BLaER1 treated with 17β-estradiol and CSF1 and Interleukin-3, amounts not matched to agents 10 nM and 100 nM (cell line): ENCODE results near the gene KCNH2.
A peak's percentile ranks its signal among the peaks of the same experiment; 100 is the strongest.

ENCODE experiments used
- H3K27ac ChIP-seq, 11 experiments: shearing (Covaris generic); formaldehyde crosslinking; 2 replicates each; pipeline ENCODE4 v1.8.1; 2022
- H3K27me3 ChIP-seq, 11 experiments: shearing (Covaris generic); formaldehyde crosslinking; 2 replicates each; pipeline ENCODE4 v1.8.1; 2022
- H3K36me3 ChIP-seq, 11 experiments: shearing (Covaris generic); formaldehyde crosslinking; 2 replicates each; pipeline ENCODE4 v1.8.1; 2022
- H3K4me1 ChIP-seq, 10 experiments: shearing (Covaris generic); formaldehyde crosslinking; 2 replicates each; pipeline ENCODE4 v1.8.1; 2022
- H3K4me2 ChIP-seq, 11 experiments: shearing (Covaris generic); formaldehyde crosslinking; 2 replicates each; pipeline ENCODE4 v1.8.1; 2022
- H3K4me3 ChIP-seq, 10 experiments: shearing (Covaris generic); formaldehyde crosslinking; 2 replicates each; pipeline ENCODE4 v1.8.1; 2022
- H3K9ac ChIP-seq, 11 experiments: shearing (Covaris generic); formaldehyde crosslinking; 2 replicates each; pipeline ENCODE4 v1.8.1; 2022
- H3K9me3 ChIP-seq, 11 experiments: shearing (Covaris generic); formaldehyde crosslinking; replicated peaks in 1 of 11; 2 replicates each; pipeline ENCODE4 v1.8.1; 2022
- H4K20me1 ChIP-seq, 11 experiments: shearing (Covaris generic); formaldehyde crosslinking; 2 replicates each; pipeline ENCODE4 v1.8.1; 2022
- Cebpa-rat ChIP-seq, 11 experiments: shearing (Covaris generic); IDR thresholded peaks; 2 replicates each; pipeline ENCODE4 v1.8.1; 2022

Gene KCNH2

DNA sequence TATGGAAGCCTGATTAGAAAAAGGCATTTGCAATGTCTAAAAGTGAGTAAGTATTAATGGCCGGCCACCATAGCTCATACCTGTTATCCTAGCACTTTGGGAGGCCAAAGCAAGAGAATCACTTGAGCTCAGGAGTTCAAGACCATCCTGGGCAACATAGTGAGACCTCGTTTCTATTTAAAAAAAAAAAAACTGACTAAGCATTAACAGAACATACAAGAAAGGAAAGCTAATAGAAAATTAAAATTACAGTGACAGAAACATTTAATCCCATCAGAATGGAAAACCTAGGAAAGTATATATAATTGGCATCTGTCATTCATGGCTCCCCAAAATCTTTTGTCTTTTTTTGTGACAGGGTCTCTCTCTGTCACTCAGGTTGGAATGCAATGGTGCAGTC lies 69.9 kb downstream of the KCNH2 start:
- Histone ChIP-seq H3K9ac (no peak overlapping the region), H3K27ac (no peak overlapping the region), H3K27me3 (no peaks in the 10 kb centered on the region), H3K4me2 (no peak overlapping the region), H3K4me3 (no peak overlapping the region), H3K36me3 (no peaks in the 10 kb centered on the region), H4K20me1 (no peaks in the 10 kb centered on the region), H3K9me3 (no peaks in the 10 kb centered on the region), H3K4me1 (peaks cover 2 to 12% (median 9%) of the 10 kb centered on the region in 10 experiments; a peak in 14 of 20 replicates)
- no peak for TF ChIP-seq Cebpa-rat (IDR thresholded peaks at IDR 0.05)

DNA sequence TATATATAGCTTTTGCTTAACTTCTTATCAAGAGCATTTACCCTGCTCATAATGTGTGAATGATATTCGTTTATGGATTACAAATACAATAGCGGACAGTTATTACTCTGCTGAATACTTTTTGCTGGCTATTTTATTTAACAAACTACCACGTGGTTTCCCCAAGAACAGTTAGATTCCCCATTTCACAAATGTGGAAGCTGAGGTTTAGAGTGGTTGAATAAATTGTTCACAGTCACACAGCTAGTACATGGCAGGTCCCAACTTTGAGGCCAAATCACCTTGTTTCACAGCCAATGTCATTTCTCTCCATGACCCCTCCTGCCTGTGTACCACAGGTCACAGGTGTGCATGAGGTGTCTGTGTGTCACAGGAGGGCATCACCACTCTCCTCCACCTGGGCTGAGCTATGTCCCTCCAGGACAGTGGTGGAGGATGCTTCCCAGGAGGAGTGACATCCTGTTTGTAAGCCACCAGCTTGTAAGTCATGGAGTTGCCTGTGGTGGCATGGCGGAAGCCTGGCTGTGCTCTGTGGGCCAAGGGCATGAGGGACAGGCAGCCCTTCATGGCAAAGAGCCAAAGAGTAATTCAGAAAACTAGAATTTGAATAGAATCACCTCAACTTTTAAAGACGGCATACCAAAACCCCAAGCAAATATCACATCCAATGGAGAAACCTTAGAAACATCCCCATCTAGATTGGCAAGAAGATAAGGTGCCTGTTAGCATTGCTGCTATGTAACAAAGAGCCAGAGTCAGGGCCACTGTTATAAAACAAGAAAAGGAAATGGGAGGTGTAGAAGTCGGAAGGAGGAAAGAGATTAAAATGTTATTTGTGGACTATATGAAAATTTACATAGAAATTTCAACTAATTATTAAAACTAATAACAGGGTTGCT lies 73.9 kb downstream of the KCNH2 start:
- H3K4me1 ChIP-seq: peaks cover 0 to 13% (median 5%) of the 10 kb centered on the region in 10 experiments; a peak in 11 of 20 replicates
- 0 out of 22 replicates have a peak, but pooled peaks cover 0 to 2% (median 0%) of the 10 kb centered on the region in 11 experiments for H4K20me1 ChIP-seq
- no peaks in the 10 kb centered on the region for H3K36me3 ChIP-seq
- no peak overlapping the region for H3K9ac ChIP-seq
- no peaks in the 10 kb centered on the region for H3K9me3 ChIP-seq
- H3K4me2 ChIP-seq: peak overlapping the region in 2 of 11 experiments; percentile 48 to 65; a peak in 4 of 22 replicates
- no peak overlapping the region for H3K4me3 ChIP-seq
- no peak for TF ChIP-seq Cebpa-rat (IDR thresholded peaks at IDR 0.05)
- H3K27ac ChIP-seq: no peak overlapping the region
- H3K27me3 ChIP-seq: no peaks in the 10 kb centered on the region

DNA sequence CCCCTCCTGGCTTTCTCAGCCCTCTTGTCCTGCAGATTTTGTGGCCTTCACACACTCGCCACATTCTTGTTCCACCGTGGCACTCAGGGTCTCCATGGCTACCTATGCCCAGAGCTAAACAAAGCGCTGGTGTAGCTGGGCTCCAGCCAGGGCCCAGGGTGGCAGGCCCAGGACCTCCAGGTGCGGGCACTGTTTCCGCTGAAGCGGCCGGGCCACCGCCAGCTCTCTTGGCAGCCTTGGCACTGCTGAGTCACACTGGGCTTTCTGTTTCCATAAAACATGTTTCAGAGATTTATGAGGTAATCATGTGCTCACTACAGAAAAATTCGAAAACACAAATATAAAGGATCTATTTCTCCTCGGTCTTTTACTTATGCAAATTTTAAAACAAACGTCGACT lies 74.5 kb downstream of the KCNH2 start:
- H3K27me3 ChIP-seq: no peaks in the 10 kb centered on the region
- H3K9ac ChIP-seq: no peak overlapping the region
- H3K27ac ChIP-seq: no peak overlapping the region
- no peak overlapping the region for H3K4me3 ChIP-seq
- no peaks in the 10 kb centered on the region for H3K9me3 ChIP-seq
- no peaks in the 10 kb centered on the region for H3K36me3 ChIP-seq
- TF ChIP-seq Cebpa-rat (IDR thresholded peaks at IDR 0.05): no peak
- peaks cover 0 to 13% (median 4%) of the 10 kb centered on the region in 10 experiments; a peak in 9 of 20 replicates for H3K4me1 ChIP-seq
- H4K20me1 ChIP-seq: 0 out of 22 replicates have a peak, but pooled peaks cover 0 to 2% (median 0%) of the 10 kb centered on the region in 11 experiments
- peak overlapping the region in 2 of 11 experiments; percentile 48 to 65; a peak in 3 of 22 replicates for H3K4me2 ChIP-seq

DNA sequence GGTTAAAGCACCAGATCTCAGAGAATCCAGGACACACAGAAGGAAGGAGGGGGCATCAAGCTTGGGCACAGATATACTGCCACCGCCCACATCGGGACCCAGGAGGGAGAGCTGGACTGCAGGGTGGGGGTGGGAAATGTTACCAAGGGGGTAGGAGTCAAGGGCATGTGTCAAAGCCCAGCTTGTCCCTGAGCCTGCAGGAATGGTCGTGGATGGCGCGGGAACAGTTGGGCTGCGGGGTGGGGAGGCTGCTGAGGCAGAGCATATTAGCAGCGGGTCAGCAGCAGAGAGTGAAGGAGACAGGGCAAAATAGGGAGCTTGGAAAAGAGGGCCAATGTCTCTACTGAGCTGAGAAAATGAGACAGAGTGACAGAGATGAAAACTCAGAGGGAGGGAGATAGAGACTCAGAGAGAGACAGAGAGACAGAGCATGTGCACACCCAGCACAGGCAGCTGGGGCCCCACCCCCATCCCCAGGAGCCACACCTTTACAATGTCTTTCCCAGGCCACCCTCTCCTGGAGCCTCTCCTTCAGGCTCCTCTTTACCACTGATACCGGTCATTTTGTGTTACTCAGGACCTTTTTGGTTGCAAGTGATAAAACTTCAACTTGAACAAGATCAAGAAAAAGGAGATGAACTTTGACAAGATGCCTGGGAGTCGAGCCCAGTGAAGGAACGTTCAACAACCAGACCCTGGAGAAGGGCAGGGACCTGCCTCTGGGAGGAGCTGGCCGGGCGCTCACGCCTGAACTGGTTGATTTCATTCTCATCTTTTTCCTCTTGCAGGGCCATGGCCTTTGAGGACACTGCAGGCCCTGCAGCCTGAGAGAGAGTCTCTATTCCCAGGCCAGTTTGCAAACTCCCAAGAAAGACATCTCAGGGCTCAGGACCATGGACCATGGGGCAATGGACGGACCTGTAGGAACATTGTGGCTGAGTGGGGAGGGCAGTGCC lies 75.8 kb downstream of the KCNH2 start:
- Histone ChIP-seq H3K9ac (no peak overlapping the region), H3K27ac (no peak overlapping the region), H3K27me3 (peaks cover 0 to 10% (median 7%) of the 10 kb centered on the region in 11 experiments; a peak in 8 of 22 replicates), H3K4me3 (no peak overlapping the region), H3K4me1 (peaks cover 9 to 21% (median 16%) of the 10 kb centered on the region in 10 experiments; a peak in 14 of 20 replicates), H4K20me1 (peaks cover 0 to 8% (median 0%) of the 10 kb centered on the region in 11 experiments; a peak in 2 of 22 replicates), H3K9me3 (no peaks in the 10 kb centered on the region), H3K36me3 (no peaks in the 10 kb centered on the region), H3K4me2 (no peak overlapping the region)
- TF ChIP-seq Cebpa-rat (IDR thresholded peaks at IDR 0.05): no peak

DNA sequence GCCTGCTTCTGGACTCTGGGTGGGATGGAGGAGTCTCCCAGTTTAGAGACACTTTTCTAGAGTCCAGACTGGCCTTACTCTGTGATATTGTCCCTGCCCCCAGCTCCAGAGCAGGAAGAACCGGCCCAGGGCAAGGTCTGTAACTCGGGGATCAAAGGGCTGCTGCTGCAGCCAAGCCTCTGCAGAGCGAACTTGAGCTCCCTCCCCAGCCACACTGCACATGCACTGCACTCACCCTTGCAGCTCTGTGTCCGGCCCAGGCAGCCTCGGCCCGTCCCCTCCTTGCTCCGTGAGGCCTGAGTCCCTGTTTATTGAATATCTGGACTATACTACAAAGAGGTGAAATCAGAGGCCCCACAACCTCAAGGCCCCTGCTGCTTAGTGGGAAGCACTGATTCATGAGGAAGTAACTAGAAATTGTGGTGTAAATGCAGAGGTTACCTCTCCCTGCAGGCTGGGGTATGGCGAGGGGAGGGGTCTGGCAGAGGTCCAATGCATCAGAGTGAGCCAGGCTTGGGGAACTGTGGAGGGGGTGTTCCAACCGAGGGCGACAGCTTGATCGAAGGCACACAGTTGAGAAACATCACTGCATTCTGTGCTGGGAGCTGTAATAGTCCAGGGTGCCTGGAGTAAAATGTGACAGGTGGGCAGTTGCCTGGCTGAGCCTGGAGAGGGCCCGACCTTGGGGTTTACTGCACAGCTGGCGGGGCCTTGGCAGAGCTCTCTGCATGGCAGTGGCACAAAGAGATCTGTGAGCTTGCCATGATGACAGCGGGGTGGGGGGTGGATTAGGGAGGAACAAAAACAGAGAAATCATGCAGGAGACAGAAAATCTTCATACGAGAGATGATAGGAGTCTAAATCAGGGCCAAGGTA lies 76.7 kb downstream of the KCNH2 start:
- no peaks in the 10 kb centered on the region for H3K36me3 ChIP-seq
- no peak overlapping the region for H3K9ac ChIP-seq
- no peak overlapping the region for H3K4me2 ChIP-seq
- peaks cover 9 to 21% (median 18%) of the 10 kb centered on the region in 10 experiments; a peak in 14 of 20 replicates for H3K4me1 ChIP-seq
- no peak overlapping the region for H3K27ac ChIP-seq
- H4K20me1 ChIP-seq: peaks cover 0 to 13% (median 0%) of the 10 kb centered on the region in 11 experiments; a peak in 2 of 22 replicates
- no peaks in the 10 kb centered on the region for H3K9me3 ChIP-seq
- no peak overlapping the region for H3K4me3 ChIP-seq
- TF ChIP-seq Cebpa-rat (IDR thresholded peaks at IDR 0.05): no peak
- H3K27me3 ChIP-seq: peaks cover 0 to 20% (median 13%) of the 10 kb centered on the region in 11 experiments; a peak in 10 of 22 replicates

GRCh38 chr7:150900675-150901074 lies 77.4 kb downstream of the KCNH2 start:
- Histone ChIP-seq H3K36me3 (no peaks in the 10 kb centered on the region), H3K9me3 (no peaks in the 10 kb centered on the region), H3K4me3 (no peak overlapping the region), H3K27me3 (peaks cover 0 to 21% (median 13%) of the 10 kb centered on the region in 11 experiments; a peak in 10 of 22 replicates), H3K4me2 (no peak overlapping the region), H4K20me1 (peaks cover 0 to 13% (median 0%) of the 10 kb centered on the region in 11 experiments; a peak in 2 of 22 replicates), H3K27ac (no peak overlapping the region), H3K9ac (no peak overlapping the region), H3K4me1 (peaks cover 9 to 21% (median 18%) of the 10 kb centered on the region in 10 experiments; a peak in 14 of 20 replicates)
- no peak for TF ChIP-seq Cebpa-rat (IDR thresholded peaks at IDR 0.05)

DNA sequence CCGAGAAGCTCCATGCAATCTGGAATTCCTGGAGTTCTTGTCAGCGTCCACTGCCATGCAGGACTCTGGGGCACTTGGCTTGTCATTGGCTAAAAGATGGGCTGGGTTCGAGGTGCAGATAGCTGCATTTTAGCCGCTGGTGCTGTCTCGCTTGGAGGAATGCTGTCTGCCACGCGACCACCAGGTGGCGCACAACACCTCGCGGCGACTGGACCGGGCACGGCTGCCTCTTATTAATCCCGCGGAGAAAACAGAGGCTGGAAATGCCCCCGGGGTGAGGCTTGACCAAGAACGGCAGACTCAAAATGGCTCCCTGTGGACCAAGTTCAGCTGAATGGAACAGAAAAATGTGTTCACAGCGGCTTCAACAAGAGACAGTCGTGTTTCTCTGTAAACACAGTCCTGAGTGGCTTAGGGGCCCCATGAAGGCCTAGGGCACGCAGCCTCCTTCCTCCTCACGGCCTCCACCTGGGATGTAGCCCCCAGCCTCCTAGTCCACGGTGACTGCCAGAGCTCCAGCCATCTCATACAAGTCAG lies 79.6 kb downstream of the KCNH2 start:
- Histone ChIP-seq H3K4me3 (no peak overlapping the region), H3K27ac (no peak overlapping the region), H3K9ac (0 out of 22 replicates have a peak overlapping the region, but pooled peaks of 1 of the 11 experiments have one; percentile 3), H3K27me3 (peaks cover 0 to 21% (median 13%) of the 10 kb centered on the region in 11 experiments; a peak in 10 of 22 replicates), H3K36me3 (no peaks in the 10 kb centered on the region), H3K4me2 (peak overlapping the region in 10 of 11 experiments; percentile 20 to 52 (median 32); a peak in 17 of 22 replicates), H3K4me1 (peaks cover 9 to 28% (median 14%) of the 10 kb centered on the region in 10 experiments; a peak in 14 of 20 replicates), H3K9me3 (peaks cover 9 to 14% (median 13%) of the 10 kb centered on the region in 11 experiments), H4K20me1 (peaks cover 0 to 13% (median 0%) of the 10 kb centered on the region in 11 experiments; a peak in 2 of 22 replicates)
- TF ChIP-seq Cebpa-rat (IDR thresholded peaks at IDR 0.05): no peak
